Head of caudate nucleus (tissue), 42 donors: ENCODE results near the gene MTFR2.

Experiments used
- DNase-seq, 42 donors: peaks; one replicate each; pipeline versions ENCODE4 v3.0.0 to v3.0.0-alpha.2; 2020 to 2021; ENCODE audit warnings: mixed read lengths in 7 of 42
- intact Hi-C: fragments of 100-400 bp; cut with DNase I; formaldehyde crosslinking; loops from one replicate; pipeline ENCODE4 v1.15.0; 2022

Gene MTFR2

GRCh38 chr6:136249811-136250685 lies at the start of gene MTFR2:
MTFR2 (minus strand) TSS chr6:136250311; CDS start chr6:136249099, 1,212 bp downstream.
- intact Hi-C loops, result loop anchor here (5.0 kb wide), 1 partner anchor 37 kb away; the partner anchor contains the start of gene BCLAF1

GRCh38 chr6:136294621-136295020 lies 44.5 kb upstream of the MTFR2 start:
- intact Hi-C loops, result loop anchor here (10.0 kb wide), 1 partner anchor 500 kb away; the partner anchor contains the start of gene MAP3K5
- DNase-seq, result no peak

More at GRCh38 chr6:136249811-136250685, at the start of gene MTFR2:
- DNase-seq, result peak; percentile 86 to 98 (median 95)

- peak; percentile 23 to 81 (median 64) for DNase-seq
- intact Hi-C loops, result loop anchor here (10.0 kb wide), 1 partner anchor 504 kb away; the partner anchor contains the start of gene MAP3K5
These were observed 40.4 kb upstream of the MTFR2 start for GRCh38 chr6:136290410-136291010.

- peak; percentile 99 to 100 (median 100) for DNase-seq
- intact Hi-C loops, result loop anchor here (5.0 to 10.0 kb wide), 2 partner anchors 37 to 505 kb away; partner anchors contain the start of genes MAP3K5 and MTFR2
These were observed 39.7 kb upstream of the MTFR2 start, which contains the start of gene BCLAF1 for GRCh38 chr6:136289579-136290409. BCLAF1 (minus strand) TSS chr6:136289846; CDS start chr6:136279866, 9,980 bp downstream.

- peak; percentile 73 to 95 (median 89) for DNase-seq
- intact Hi-C loops, result loop anchor here (5.0 kb wide), 1 partner anchor 37 kb away; the partner anchor contains the start of gene MTFR2
These were observed 39.1 kb upstream of the MTFR2 start for GRCh38 chr6:136289327-136289578.

- DNase-seq, result peak; percentile 56 to 93 (median 77)
- intact Hi-C loops, result loop anchor here (5.0 kb wide), 1 partner anchor 36 kb away; the partner anchor contains the start of gene MTFR2
These were observed 38.6 kb upstream of the MTFR2 start for GRCh38 chr6:136288566-136289326.

- intact Hi-C loops, result loop anchor here (5.0 kb wide), 1 partner anchor 33 kb away; the partner anchor contains the start of gene MTFR2
- no peak for DNase-seq
These were observed 34.8 kb upstream of the MTFR2 start for GRCh38 chr6:136284909-136285308.

- no peak for DNase-seq
- intact Hi-C loops, result no loop called here
These were observed 32.8 kb upstream of the MTFR2 start for GRCh38 chr6:136282906-136283305.

GRCh38 chr6:136280032-136280609 lies 30.0 kb upstream of the MTFR2 start:
- intact Hi-C loops, result no loop called here
- no peak for DNase-seq

GRCh38 chr6:136274062-136274461 lies 24.0 kb upstream of the MTFR2 start:
- intact Hi-C loops, result no loop called here
- no peak for DNase-seq

GRCh38 chr6:136265101-136265500 lies 15.0 kb upstream of the MTFR2 start:
- intact Hi-C loops, result no loop called here
- DNase-seq, result no peak

GRCh38 chr6:136262940-136263339 lies 12.8 kb upstream of the MTFR2 start:
- intact Hi-C loops, result no loop called here
- DNase-seq, result no peak

GRCh38 chr6:136254851-136255466 lies 4.8 kb upstream of the MTFR2 start:
- intact Hi-C loops, result loop anchor here (5.0 kb wide), 1 partner anchor 32 kb away; the partner anchor contains the start of gene BCLAF1
- no peak for DNase-seq

- intact Hi-C loops, result loop anchor here (5.0 kb wide), 1 partner anchor 34 kb away; the partner anchor contains the start of gene BCLAF1
- no peak for DNase-seq
These were observed 3.6 kb upstream of the MTFR2 start for GRCh38 chr6:136253734-136254133.

- no peak for DNase-seq
- intact Hi-C loops, result loop anchor here (5.0 kb wide), 1 partner anchor 35 kb away; the partner anchor contains the start of gene BCLAF1
These were observed 2.3 kb upstream of the MTFR2 start for GRCh38 chr6:136252441-136252840.

- intact Hi-C loops, result loop anchor here (5.0 kb wide), 1 partner anchor 36 kb away; the partner anchor contains the start of gene BCLAF1
These were observed 1.3 kb upstream of the MTFR2 start for GRCh38 chr6:136251394-136251793.

GRCh38 chr6:136250686-136251008 lies 536 bp upstream of the MTFR2 start:
- intact Hi-C loops, result loop anchor here (5.0 kb wide), 1 partner anchor 37 kb away; the partner anchor contains the start of gene BCLAF1
- DNase-seq, result peak in 1 of 42 donors; percentile 8

More at GRCh38 chr6:136251394-136251793, 1.3 kb upstream of the MTFR2 start:
- DNase-seq, result no peak
